ENCODE results near the gene NGFR. TPM values are rescaled to one million over a fixed set of nuclear protein-coding genes. Genes with fewer than 3 reads are reported as not detected.

Gene NGFR
- total RNA-seq, 4 donors from 2014 or later: 3.0 to 40.5 (median 19.1) TPM

DNA sequence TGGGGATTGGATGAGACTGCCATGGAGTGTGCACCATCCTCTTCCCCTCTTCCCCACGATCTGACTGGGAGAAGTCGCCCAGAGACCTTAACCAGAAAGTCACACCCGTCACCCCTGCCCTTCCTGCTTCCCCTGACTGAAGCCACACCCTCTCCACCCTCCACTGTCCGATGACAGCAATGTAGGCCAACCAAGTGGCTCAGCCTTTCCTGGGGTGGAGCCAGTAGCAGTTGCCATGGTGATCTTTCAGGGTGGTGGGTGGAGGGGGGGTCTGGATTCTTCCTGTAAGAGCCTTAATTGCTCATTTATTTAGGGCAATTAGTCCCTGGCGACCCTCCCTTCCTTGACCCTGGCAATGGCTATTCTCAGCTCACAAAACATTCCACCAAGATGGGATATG, 42.9 kb upstream of the NGFR start:
- no peak for DNase-seq (ENCODE audit: low spot score in 2 of 2)
- TF ChIP-seq CTCF (IDR thresholded peaks at IDR 0.05): no peak
- no peak for TF ChIP-seq POLR2A (IDR thresholded peaks at IDR 0.05)
- no peak overlapping the region for H3K4me3 ChIP-seq (ENCODE audit: low read depth, poor library complexity, severe bottlenecking)
- intact Hi-C loops (cut with DNase I; ENCODE audit: low total_unique reads): no loop called here
- 57 to 73% methylated on average over 5 of the region's 5 CpGs for WGBS, 2 donors

DNA sequence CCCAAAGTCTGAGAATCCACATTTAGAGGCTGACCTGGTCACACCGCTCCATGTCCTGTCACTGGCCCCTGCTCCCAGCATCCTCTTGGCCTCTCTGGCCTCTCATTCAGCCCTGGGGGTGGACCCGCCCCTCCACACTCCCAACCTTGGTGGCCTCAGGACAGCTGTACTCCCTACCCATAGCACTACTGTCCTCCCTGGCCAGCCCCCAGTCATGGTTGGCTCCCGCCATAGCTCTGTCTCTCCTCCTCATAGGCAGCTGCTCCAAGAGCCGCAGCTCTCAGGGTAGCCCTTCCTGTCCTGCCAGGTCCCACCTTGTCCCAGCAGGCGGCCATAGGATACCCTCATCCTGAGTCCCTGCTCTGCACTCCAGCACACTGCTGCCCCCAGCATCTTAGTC, 42.4 kb upstream of the NGFR start:
- intact Hi-C loops (cut with DNase I; ENCODE audit: low total_unique reads): no loop called here
- 86 to 90% methylated on average over 4 to 5 of the region's 5 CpGs for WGBS, 2 donors
- no peak for TF ChIP-seq POLR2A (IDR thresholded peaks at IDR 0.05)
- TF ChIP-seq CTCF (IDR thresholded peaks at IDR 0.05): no peak

DNA sequence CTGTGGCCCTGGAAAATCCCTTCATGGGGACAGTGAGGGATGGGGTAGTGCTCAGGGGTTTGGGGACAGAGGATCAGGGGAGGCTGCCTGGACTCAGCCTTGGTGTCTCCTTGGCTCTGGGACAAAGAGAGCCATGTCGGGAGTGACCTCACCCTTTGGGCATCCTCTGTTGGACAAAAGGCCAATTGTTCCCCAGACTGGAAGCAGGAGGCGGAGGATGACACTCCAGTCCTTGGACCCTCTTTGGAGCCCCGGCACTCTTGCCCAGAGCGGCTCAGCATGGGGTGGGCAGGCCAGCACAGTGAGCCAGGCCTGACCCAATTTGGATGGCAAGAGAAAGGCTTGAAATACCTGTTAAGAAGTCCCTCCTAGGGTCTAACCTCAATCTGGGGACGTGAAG, 41.0 kb upstream of the NGFR start:
- no peak for DNase-seq (ENCODE audit: low spot score in 2 of 2)
- intact Hi-C loops (cut with DNase I; ENCODE audit: low total_unique reads): no loop called here
- no peak overlapping the region for H3K4me3 ChIP-seq (ENCODE audit: low read depth, poor library complexity, severe bottlenecking)
- WGBS, 2 donors: 68 to 72% methylated on average over 5 of the region's 5 CpGs
- no peak for TF ChIP-seq CTCF (IDR thresholded peaks at IDR 0.05)
- no peak for TF ChIP-seq POLR2A (IDR thresholded peaks at IDR 0.05)

More for the DNA sequence above, 42.4 kb upstream of the NGFR start:
- no peak for DNase-seq (ENCODE audit: low spot score in 2 of 2)
- H3K4me3 ChIP-seq (ENCODE audit: low read depth, poor library complexity, severe bottlenecking): no peak overlapping the region

DNA sequence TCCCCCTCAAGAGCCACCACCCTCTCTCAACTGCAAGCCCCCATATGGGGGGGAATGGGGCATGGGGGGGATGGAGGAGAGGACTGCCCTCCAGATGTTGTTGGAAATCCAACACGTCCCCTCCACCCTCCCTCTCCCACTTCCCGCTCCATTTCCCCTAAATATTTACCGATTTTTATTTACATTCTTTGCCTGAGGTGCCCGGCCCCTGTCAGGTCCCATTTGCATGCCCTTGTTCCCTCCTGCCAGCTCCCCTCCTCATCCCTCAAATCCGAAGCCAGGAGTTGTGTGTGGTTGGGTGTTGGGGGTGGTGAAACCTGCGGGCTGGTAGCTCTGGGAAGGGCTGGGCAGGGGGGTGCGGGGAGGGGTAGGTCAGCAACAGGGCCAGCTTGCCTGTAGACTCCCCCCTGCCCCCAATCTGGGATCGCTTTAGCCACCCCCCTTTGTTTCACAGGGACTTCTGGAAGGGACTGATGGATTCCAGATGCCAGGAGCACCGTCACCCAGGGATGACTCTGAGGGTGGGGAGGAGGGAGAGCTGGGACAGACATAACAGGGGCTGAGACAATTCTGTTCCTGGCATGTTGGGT, 39.7 kb upstream of the NGFR start:
- no peak overlapping the region for H3K4me3 ChIP-seq (ENCODE audit: low read depth, poor library complexity, severe bottlenecking)
- WGBS, 2 donors: 70 to 72% methylated on average over 9 of the region's 9 CpGs
- no peak for DNase-seq (ENCODE audit: low spot score in 2 of 2)
- intact Hi-C loops (cut with DNase I; ENCODE audit: low total_unique reads): no loop called here
- TF ChIP-seq POLR2A (IDR thresholded peaks at IDR 0.05): no peak
- no peak for TF ChIP-seq CTCF (IDR thresholded peaks at IDR 0.05)

GRCh38 chr17:49456183-49456965, 38.7 kb upstream of the NGFR start:
- no peak overlapping the region for H3K4me3 ChIP-seq (ENCODE audit: low read depth, poor library complexity, severe bottlenecking)
- TF ChIP-seq CTCF (IDR thresholded peaks at IDR 0.05): no peak
- WGBS, 2 donors: 23 to 25% methylated on average over 5 of the region's 5 CpGs
- intact Hi-C loops (cut with DNase I; ENCODE audit: low total_unique reads): no loop called here
- no peak for DNase-seq (ENCODE audit: low spot score in 2 of 2)

All from lower leg skin (tissue), 4 donors.